Endodermal cell (in vitro differentiated cells): Measurements from ENCODE around the gene LRBA. TPM values are rescaled to one million over a fixed set of nuclear protein-coding genes. Genes with fewer than 3 reads are reported as not detected.

Experiments used
- DNase-seq: peaks from one replicate; pipeline ENCODE4 v3.0.0-alpha.2; 2017
- H3K27ac ChIP-seq: 2 replicates; pipeline ENCODE4 v1.5.1; 2013; ENCODE audit warnings: mild to moderate bottlenecking, low read depth, low read length, moderate library complexity
- H3K27me3 ChIP-seq: 2 replicates; pipeline ENCODE4 v1.6.1; 2013; ENCODE audit warnings: mild to moderate bottlenecking, low read length, moderate library complexity; ENCODE audit not compliant: insufficient read depth, control insufficient read depth, poor library complexity, severe bottlenecking
- H3K36me3 ChIP-seq: 2 replicates; pipeline ENCODE4 v1.7.0; 2013; ENCODE audit warnings: mild to moderate bottlenecking, low read length, moderate library complexity; ENCODE audit not compliant: control insufficient read depth, insufficient read depth
- H3K4me1 ChIP-seq: one replicate; pipeline ENCODE4 v1.7.0; 2013; ENCODE audit warnings: low read length; ENCODE audit not compliant: control insufficient read depth, insufficient read depth
- H3K4me3 ChIP-seq: 2 replicates; pipeline ENCODE4 v1.5.1; 2013; ENCODE audit warnings: mild to moderate bottlenecking, low read length, moderate library complexity
- H3K9ac ChIP-seq: 2 replicates; pipeline ENCODE4 v1.6.1; 2013; ENCODE audit warnings: mild to moderate bottlenecking, low read length, moderate library complexity; ENCODE audit not compliant: poor library complexity, severe bottlenecking; ENCODE audit errors: extremely low read depth
- H3K9me3 ChIP-seq: 2 replicates; pipeline ENCODE4 v1.6.1; 2013; ENCODE audit warnings: mild to moderate bottlenecking, low read length, moderate library complexity; ENCODE audit not compliant: control insufficient read depth
- H3K27ac Mint-ChIP-seq: 2 replicates; pipeline ENCODE4 v1.8.0; 2020; ENCODE audit warnings: mixed read lengths
- H3K27me3 Mint-ChIP-seq: 2 replicates; pipeline ENCODE4 v1.8.0; 2021; ENCODE audit warnings: mild to moderate bottlenecking, mixed read lengths; ENCODE audit not compliant: insufficient read depth
- H3K36me3 Mint-ChIP-seq: 2 replicates; pipeline ENCODE4 v1.8.0; 2020; ENCODE audit warnings: low read depth, mixed read lengths
- H3K4me1 Mint-ChIP-seq: 2 replicates; pipeline ENCODE4 v1.8.0; 2020; ENCODE audit warnings: mixed read lengths
- H3K4me3 Mint-ChIP-seq: 2 replicates; pipeline ENCODE4 v1.8.0; 2020; ENCODE audit warnings: mild to moderate bottlenecking, moderate library complexity, mixed read lengths
- H3K9me3 Mint-ChIP-seq: 2 replicates; pipeline ENCODE4 v1.8.0; 2020; ENCODE audit warnings: mild to moderate bottlenecking, mixed read lengths
- CTCF ChIP-seq: fragments of 200-600 bp; sonication (generic); conservative IDR thresholded peaks from 2 replicates; pipeline ENCODE4 v1.5.0; 2021; ENCODE audit warnings: antibody characterized with exemption, mild to moderate bottlenecking
- WGBS, 2 experiments: methylation state at CpG; one replicate each; pipeline versions ENCODE4 v1.1.5 to v1.1.7; 2013; ENCODE audit warnings: missing lambda C conversion rate in 2 of 2, mixed read lengths in 1 of 2; ENCODE audit not compliant: insufficient coverage in 1 of 2, insufficient read length in 1 of 2; 5-methylcytosine and 5-hydroxymethylcytosine counted together
- total RNA-seq, 2 donors: library from RNA; stranded (reverse); fragmentation: NEBNext Ultra II Directional in 1 of 2; extraction: Animal tissue kit (Norgen Biotek cat#: 25700) in 1 of 2; gene quantifications; 2 replicates in 1 of 2; 3 replicates in 1 of 2; pipeline ENCODE4 v1.2.1, GENCODE V29; 2021

The LRBA gene
- total RNA-seq, 2 donors from 2014 or later = 77.3 to 95.9 TPM

- Histone ChIP-seq H3K4me3 (no peak overlapping the region), H3K36me3 (peaks cover 67% of the 10 kb centered on the region), H3K27me3 (no peaks in the 10 kb centered on the region), H3K9ac (no peak overlapping the region), H3K4me1 (no peaks in the 10 kb centered on the region), H3K9me3 (no peaks in the 10 kb centered on the region), H3K27ac (no peak overlapping the region)
- H3K27ac Mint-ChIP-seq = no peak overlapping the region
- H3K4me3 Mint-ChIP-seq = no peak overlapping the region
- H3K9me3 Mint-ChIP-seq = no peaks in the 10 kb centered on the region
- 80 to 97% methylated on average over 1 to 3 of the region's 3 CpGs for WGBS, 2 experiments
- H3K27me3 Mint-ChIP-seq = no peaks in the 10 kb centered on the region
- peaks cover 50% of the 10 kb centered on the region for H3K36me3 Mint-ChIP-seq
- no peak for TF ChIP-seq CTCF
- no peaks in the 10 kb centered on the region for H3K4me1 Mint-ChIP-seq
- DNase-seq = no peak
Measured at GRCh38 chr4:150904671-150905070, 110.4 kb downstream of the LRBA start.

GRCh38 chr4:150903603-150904002 lies 111.5 kb downstream of the LRBA start:
- Histone ChIP-seq H3K27me3 (no peaks in the 10 kb centered on the region), H3K9ac (no peak overlapping the region), H3K27ac (no peak overlapping the region), H3K4me3 (no peak overlapping the region), H3K9me3 (no peaks in the 10 kb centered on the region), H3K36me3 (peaks cover 67% of the 10 kb centered on the region), H3K4me1 (no peaks in the 10 kb centered on the region)
- DNase-seq = no peak
- Mint-ChIP-seq H3K4me1 (no peaks in the 10 kb centered on the region), H3K27me3 (no peaks in the 10 kb centered on the region), H3K36me3 (peaks cover 46% of the 10 kb centered on the region), H3K4me3 (no peak overlapping the region), H3K9me3 (no peaks in the 10 kb centered on the region), H3K27ac (no peak overlapping the region)
- no peak for TF ChIP-seq CTCF
- 83 to 98% methylated on average over 2 of the region's 2 CpGs for WGBS, 2 experiments

GRCh38 chr4:150896497-150896896 lies 118.6 kb downstream of the LRBA start:
- Mint-ChIP-seq H3K9me3 (peaks cover 3% of the 10 kb centered on the region), H3K27me3 (no peaks in the 10 kb centered on the region), H3K36me3 (peaks cover 36% of the 10 kb centered on the region), H3K4me3 (no peak overlapping the region), H3K4me1 (no peaks in the 10 kb centered on the region), H3K27ac (no peak overlapping the region)
- Histone ChIP-seq H3K4me3 (no peak overlapping the region), H3K27me3 (no peaks in the 10 kb centered on the region), H3K4me1 (no peaks in the 10 kb centered on the region), H3K27ac (no peak overlapping the region), H3K9ac (no peak overlapping the region), H3K36me3 (peaks cover 60% of the 10 kb centered on the region), H3K9me3 (peaks cover 5% of the 10 kb centered on the region)
- WGBS, 2 experiments = no CpG with 5 or more reads among the region's 1 CpG
- TF ChIP-seq CTCF = no peak
- DNase-seq = no peak
